Activated naive CD4-positive, alpha-beta T cell treated with anti-CD3 and anti-CD28 coated beads, Interleukin-2, amount 10 ng/mL, durations not matched to agents 7 days and 5 days (primary cell): ENCODE measurements around the gene EVX1.

Experiments used
- CTCF ChIA-PET: fragments of 350-600 bp; sonication (Branson Sonifier 250); formaldehyde crosslinking; loops from one replicate; lab custom pipeline; 2021; ENCODE audit warnings: antibody characterized with exemption; lab: Charles Lee
- DNase-seq: peaks from one replicate; pipeline ENCODE4 v3.0.0-alpha.2; 2020
- H3K27ac Mint-ChIP-seq: one replicate; pipeline ENCODE4 v1.8.0; 2021; ENCODE audit warnings: mild to moderate bottlenecking, moderate library complexity, mixed read lengths
- H3K27me3 Mint-ChIP-seq: one replicate; pipeline ENCODE4 v1.8.0; 2021; ENCODE audit warnings: mild to moderate bottlenecking, mixed read lengths
- H3K36me3 Mint-ChIP-seq: one replicate; pipeline ENCODE4 v1.8.0; 2021; ENCODE audit warnings: mixed read lengths
- H3K4me1 Mint-ChIP-seq: one replicate; pipeline ENCODE4 v1.8.0; 2021; ENCODE audit warnings: mixed read lengths
- H3K4me3 Mint-ChIP-seq: one replicate; pipeline ENCODE4 v1.8.0; 2021; ENCODE audit warnings: mild to moderate bottlenecking, moderate library complexity, mixed read lengths
- H3K9me3 Mint-ChIP-seq: one replicate; pipeline ENCODE4 v1.8.0; 2021; ENCODE audit warnings: mixed read lengths

EVX1 gene

DNA sequence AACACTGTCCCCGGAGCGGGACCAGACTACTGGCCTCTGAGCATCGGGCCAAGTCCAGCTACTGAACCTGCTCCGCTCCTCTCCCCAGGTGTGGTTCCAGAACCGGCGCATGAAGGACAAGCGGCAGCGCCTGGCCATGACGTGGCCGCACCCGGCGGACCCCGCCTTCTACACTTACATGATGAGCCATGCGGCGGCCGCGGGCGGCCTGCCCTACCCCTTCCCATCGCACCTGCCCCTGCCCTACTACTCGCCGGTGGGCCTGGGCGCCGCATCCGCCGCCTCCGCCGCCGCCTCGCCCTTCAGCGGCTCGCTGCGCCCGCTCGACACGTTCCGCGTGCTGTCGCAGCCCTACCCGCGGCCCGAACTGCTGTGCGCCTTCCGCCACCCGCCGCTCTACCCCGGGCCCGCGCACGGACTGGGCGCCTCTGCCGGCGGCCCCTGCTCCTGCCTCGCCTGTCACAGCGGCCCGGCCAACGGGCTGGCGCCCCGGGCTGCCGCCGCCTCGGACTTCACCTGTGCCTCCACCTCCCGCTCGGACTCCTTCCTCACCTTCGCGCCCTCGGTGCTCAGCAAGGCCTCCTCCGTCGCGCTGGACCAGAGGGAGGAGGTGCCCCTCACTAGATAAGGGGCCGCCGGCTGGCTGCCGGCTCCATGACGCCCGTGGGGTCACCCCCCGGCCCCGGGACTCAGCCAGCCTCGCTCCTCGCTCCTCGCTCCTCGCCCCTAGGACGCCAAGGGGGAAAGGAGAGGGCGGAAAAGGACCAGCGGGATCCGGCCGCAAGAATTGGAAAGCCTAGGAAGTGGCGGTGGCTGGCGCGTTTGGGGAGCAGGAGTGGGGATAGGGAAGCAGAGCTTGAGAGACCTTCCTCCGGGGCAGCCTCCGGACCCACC is 3.4 kb downstream of the EVX1 start:
- no peak for DNase-seq
- no peaks in the 10 kb centered on the region for H3K9me3 Mint-ChIP-seq
- peaks cover 1% of the 10 kb centered on the region for H3K36me3 Mint-ChIP-seq
- peaks cover 3% of the 10 kb centered on the region for H3K4me1 Mint-ChIP-seq
- CTCF ChIA-PET: interaction anchor here (1.9 kb wide), 1 partner anchor 42 kb away, joined by 5 read pairs; no protein-coding TSS in a partner anchor
- H3K27ac Mint-ChIP-seq: no peak overlapping the region
- H3K4me3 Mint-ChIP-seq: no peak overlapping the region
- H3K27me3 Mint-ChIP-seq: peaks cover 100% of the 10 kb centered on the region

DNA sequence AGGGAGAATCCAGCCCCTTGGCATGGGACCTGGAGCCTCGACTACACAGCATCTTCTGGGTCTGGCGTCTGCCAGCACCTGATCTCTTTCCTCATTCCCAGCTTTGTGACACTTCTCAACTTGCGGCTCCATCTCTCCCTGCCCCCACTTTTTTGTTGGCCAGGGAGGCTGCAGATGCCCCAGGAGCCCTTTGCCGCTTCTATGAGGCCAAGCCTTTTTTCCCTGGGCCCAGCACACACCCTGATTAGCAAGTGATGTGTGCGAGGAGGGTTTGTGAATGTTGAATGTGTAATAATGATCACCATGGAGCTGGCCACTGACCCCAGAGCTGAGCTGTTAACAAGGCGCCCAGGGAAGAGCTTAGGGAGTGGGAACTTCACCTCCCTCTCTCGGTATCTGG is 4.4 kb downstream of the EVX1 start:
- peaks cover 100% of the 10 kb centered on the region for H3K27me3 Mint-ChIP-seq
- CTCF ChIA-PET: interaction anchor here (1.9 kb wide), 1 partner anchor 43 kb away, joined by 5 read pairs; no protein-coding TSS in a partner anchor
- DNase-seq: no peak
- peaks cover 5% of the 10 kb centered on the region for H3K4me1 Mint-ChIP-seq
- no peaks in the 10 kb centered on the region for H3K9me3 Mint-ChIP-seq
- H3K27ac Mint-ChIP-seq: no peak overlapping the region
- no peak overlapping the region for H3K4me3 Mint-ChIP-seq
- H3K36me3 Mint-ChIP-seq: peaks cover 4% of the 10 kb centered on the region

DNA sequence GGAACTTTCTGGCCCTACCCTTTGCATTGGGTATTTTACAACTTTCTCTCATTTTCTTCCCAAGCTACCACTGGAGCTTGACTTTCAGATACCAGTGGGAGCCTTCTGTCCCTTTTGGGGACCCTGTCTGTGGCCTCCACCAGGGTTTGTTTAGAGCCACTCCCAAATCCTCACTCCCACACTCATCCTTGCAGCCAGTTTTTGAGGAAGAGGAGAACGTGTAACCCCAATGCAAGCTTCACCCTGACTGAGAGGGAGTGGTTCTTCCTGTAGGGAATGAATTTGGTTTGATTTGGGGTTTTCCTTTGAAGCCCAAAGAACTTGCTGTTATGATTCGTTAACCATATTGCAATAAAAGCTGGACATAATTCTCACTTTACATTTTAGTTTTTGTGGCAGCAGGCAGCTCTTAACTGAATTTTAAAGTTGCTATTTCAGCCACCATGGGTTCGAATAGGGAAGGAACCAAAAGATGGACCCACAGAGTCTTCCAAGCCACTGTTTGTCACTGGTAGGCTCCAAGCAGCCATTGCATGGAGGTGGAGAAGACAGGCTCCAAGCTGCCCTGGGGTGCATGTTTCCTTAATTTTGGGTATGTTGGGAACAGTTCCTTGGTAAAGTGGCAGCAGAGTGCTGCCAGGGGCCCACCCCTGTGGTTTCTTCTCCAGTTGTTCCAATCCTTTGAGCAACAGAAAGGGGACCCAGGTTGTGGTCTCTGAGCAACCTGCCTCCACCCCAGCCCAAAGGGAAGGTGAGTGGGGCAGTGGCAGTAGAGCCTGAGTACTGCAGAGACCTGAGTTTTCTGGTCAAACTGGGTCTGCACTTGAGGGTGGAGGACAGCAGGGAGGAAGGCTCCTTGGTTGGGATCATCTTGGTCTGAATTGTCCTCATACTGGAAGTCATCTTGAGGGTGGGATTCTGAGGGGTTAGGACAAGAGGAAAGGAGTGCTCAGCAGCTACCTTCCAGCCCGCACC is 5.1 kb downstream of the EVX1 start:
- no peaks in the 10 kb centered on the region for H3K9me3 Mint-ChIP-seq
- CTCF ChIA-PET: interaction anchor here (0.8 to 1.9 kb wide), 2 partner anchors 43 to 304 kb away, joined by 3 to 5 read pairs; no protein-coding TSS in a partner anchor
- no peak overlapping the region for H3K27ac Mint-ChIP-seq
- peaks cover 4% of the 10 kb centered on the region for H3K36me3 Mint-ChIP-seq
- peaks cover 2% of the 10 kb centered on the region for H3K4me1 Mint-ChIP-seq
- peaks cover 100% of the 10 kb centered on the region for H3K27me3 Mint-ChIP-seq
- no peak overlapping the region for H3K4me3 Mint-ChIP-seq
- no peak for DNase-seq

DNA sequence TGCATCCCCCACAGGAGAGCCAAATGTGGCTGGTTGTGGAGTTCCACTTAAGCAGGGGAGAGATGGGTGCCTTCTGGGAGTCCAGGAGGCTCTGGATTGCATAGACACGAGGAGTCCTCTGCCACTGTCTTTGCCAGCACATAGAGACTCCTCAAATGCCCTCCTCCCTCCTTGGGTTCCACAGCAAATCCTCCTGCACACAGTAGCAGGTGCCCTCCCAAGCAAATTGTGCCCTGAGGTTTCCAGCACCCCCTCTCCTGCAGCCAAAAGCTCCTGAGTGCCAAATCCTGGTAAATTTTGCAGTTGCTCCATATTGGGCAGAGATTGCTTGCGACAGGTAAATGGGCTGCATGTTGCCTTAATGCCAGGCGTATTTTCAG is 5.8 kb downstream of the EVX1 start:
- H3K27me3 Mint-ChIP-seq: peaks cover 100% of the 10 kb centered on the region
- no peaks in the 10 kb centered on the region for H3K9me3 Mint-ChIP-seq
- H3K27ac Mint-ChIP-seq: no peak overlapping the region
- H3K36me3 Mint-ChIP-seq: peaks cover 4% of the 10 kb centered on the region
- DNase-seq: no peak
- H3K4me3 Mint-ChIP-seq: no peak overlapping the region
- CTCF ChIA-PET: no interaction called here
- peaks cover 2% of the 10 kb centered on the region for H3K4me1 Mint-ChIP-seq

DNA sequence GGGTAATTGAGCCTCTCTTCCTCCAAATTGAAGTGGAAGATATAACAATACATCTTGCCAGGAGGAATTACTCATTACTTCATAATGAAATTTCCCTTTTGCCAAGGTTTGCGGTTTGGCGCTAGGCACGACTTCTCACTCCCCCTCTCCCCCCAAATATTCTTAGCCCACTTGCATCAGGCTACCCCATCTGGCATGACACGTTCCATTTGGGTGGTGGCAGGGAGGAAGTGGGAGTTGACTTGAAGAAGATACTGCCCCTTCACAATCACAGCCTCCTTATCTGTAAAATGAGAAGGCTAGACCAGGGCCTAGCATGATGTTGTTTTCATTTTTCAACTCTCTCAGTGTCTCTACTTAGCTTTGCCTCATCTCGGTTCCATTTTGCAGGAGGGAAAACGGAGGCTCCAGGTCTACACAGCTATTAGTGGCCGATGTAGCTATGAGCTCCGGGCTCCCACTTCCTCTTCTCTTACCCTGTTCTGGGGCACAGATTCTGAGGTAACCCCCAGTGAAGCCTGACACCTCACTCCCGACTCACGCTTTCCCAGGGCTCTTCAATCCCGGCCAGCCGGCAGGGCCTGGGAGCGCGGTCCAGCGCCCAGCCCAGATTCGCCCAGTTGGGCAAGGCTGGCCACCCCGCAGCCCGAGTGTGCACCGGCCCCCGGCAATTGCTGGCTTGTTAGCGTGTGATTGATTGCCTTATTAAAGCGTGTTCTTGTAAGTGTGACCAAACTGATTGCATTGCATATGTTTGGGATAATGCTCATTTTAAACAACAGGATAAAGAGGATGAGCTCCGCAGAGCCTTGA is 6.5 kb downstream of the EVX1 start:
- no peaks in the 10 kb centered on the region for H3K9me3 Mint-ChIP-seq
- H3K36me3 Mint-ChIP-seq: peaks cover 4% of the 10 kb centered on the region
- H3K4me1 Mint-ChIP-seq: peaks cover 2% of the 10 kb centered on the region
- no peak for DNase-seq
- H3K27ac Mint-ChIP-seq: no peak overlapping the region
- peaks cover 100% of the 10 kb centered on the region for H3K27me3 Mint-ChIP-seq
- CTCF ChIA-PET: no interaction called here
- H3K4me3 Mint-ChIP-seq: no peak overlapping the region

DNA sequence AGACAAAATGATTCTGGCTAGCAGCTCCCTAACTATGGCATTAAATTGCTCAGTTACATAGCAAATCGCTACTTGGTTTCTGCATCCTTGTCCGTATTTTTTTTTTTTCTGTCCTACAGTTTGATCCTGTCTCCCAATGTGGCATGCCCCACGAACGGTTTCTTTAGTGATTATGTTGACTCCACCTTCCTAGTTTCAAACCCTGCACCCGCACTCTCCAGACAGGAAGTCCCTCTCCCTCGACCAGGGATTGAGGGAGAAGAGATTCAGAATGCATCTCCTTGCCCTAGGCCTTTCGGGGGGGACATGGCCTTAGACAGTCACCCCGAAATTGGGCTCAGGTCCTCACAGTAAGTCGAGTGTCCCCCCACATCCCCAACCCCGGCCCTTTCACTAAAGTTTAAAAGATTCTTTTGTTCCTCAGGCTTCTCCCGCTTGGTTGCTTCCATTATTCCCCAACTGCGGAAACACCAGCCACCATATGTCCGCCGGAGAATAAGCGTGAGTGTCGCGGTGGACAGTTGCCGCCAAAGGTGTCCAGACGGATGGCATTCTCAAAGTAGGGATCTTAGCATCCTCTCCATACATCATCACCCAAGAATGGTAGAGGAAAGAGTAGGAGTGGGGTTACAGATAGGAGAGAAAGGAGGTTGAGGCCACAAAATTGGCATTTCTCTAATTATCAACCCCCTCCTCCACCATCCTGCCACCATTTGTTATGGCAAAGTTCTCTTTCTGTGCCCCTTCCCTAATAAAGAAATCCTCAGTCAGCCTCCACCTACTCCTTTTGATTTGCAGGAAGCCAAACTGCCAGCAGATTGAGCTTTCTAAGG is 7.3 kb downstream of the EVX1 start:
- H3K36me3 Mint-ChIP-seq: peaks cover 4% of the 10 kb centered on the region
- H3K9me3 Mint-ChIP-seq: no peaks in the 10 kb centered on the region
- no peak overlapping the region for H3K4me3 Mint-ChIP-seq
- peaks cover 100% of the 10 kb centered on the region for H3K27me3 Mint-ChIP-seq
- CTCF ChIA-PET: interaction anchor here (0.7 kb wide), 1 partner anchor 391 kb away, joined by 3 read pairs; no protein-coding TSS in a partner anchor
- H3K27ac Mint-ChIP-seq: no peak overlapping the region
- peaks cover 2% of the 10 kb centered on the region for H3K4me1 Mint-ChIP-seq
- no peak for DNase-seq

DNA sequence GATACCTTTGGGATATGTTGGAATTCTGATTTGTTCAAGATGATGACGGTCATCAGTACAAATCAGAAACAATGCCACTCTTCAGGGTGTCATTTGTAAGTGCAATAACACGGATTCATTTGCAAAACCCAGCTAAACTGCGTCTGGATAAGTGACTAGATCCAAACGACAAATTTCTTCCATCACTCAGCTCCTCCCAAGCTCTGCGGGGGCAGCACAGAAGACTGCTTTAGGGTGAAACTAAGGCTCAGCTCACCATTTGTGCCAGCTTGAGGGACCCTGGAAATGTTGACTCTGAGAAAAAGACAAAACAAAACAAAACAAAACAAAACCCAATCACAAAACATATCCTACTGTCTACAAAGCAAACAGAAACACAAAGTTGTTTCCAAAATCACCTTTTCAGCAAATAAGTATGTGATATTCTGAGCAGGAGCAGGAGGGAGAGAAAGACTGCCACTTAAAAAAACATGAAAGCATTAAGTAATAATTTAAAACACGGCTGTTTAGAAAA is 8.0 kb downstream of the EVX1 start:
- no peak for DNase-seq
- Mint-ChIP-seq H3K27ac (no peak overlapping the region), H3K36me3 (peaks cover 4% of the 10 kb centered on the region), H3K4me1 (peaks cover 2% of the 10 kb centered on the region), H3K27me3 (peaks cover 93% of the 10 kb centered on the region), H3K4me3 (no peak overlapping the region), H3K9me3 (no peaks in the 10 kb centered on the region)
- CTCF ChIA-PET: interaction anchor here (0.7 kb wide), 1 partner anchor 392 kb away, joined by 3 read pairs; no protein-coding TSS in a partner anchor

DNA sequence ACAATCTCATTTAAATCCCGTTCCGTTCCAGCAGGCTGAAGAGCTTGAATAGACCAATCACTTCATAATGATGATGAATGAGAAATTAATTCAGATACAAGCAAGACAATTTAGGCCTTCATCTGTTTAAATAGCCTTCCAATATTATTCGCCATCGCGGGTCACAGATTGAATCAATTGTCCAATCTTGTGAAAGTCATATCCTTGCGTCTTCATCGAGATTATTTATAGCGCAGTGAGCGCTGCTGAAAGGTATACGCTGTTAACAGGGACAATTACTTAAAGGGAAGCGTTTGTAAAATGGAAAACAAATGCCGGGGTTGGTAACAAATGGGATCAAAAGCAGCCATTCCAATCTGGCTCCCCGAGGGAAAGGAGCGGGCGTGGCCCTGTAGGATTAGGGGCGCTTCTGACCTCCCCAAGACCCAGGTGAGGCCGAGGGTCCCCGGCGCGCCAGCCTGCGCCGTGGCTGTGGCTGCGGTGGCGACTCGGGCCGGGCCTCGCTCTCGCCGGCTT is 8.6 kb downstream of the EVX1 start:
- Mint-ChIP-seq H3K4me1 (peaks cover 2% of the 10 kb centered on the region), H3K27ac (peak overlapping the region; percentile 76), H3K9me3 (no peaks in the 10 kb centered on the region), H3K27me3 (peaks cover 87% of the 10 kb centered on the region), H3K36me3 (peaks cover 4% of the 10 kb centered on the region), H3K4me3 (no peak overlapping the region)
- no peak for DNase-seq
- CTCF ChIA-PET: interaction anchor here (0.7 kb wide), 1 partner anchor 392 kb away, joined by 3 read pairs; no protein-coding TSS in a partner anchor

DNA sequence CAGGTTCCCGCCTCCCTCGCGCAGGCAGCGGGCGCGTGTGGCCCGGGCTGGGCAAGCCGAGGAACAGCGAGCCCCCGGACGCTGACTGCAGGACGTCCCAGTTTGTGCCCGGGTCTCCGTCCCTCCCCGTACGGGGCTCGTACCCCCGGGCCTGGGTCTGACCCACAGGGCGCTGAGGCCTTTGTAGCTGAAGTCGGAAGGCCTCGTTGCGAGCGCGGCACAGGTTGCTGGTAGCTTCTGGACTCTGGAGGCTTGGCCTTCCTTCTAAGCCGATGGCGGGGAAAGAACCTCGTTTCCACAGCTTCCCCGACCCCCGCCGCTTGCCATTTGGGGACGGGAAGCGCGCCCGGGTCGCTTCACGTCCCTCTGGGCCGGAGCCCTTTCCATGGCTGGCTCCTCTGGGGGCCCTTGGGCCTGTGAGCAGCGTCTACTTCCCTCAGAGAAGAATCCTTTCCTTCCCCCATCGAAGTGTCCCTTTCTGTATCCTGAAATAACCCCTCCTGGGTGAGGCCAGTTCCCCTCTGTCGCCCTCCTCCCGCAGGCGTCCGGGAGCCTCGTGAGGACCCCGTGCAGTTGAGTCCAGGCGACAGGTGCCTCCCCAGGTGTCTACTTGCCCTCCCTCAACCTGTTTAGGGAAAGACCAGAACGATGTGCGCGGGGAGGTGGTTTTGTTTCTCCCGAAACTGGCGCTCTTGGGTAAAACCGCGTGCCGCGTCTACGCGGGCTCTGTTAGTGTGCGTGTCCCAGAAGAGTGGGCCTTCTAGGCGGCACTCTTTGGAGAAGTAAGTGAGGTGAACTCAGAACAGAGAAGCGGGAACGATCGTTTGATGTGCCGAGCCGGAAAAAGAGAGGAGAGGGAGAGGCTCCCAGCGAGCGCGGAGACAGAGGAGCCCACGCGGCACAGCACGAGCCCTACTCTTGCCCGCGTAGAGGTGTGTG is 9.3 kb downstream of the EVX1 start:
- H3K4me3 Mint-ChIP-seq: no peak overlapping the region

DNA sequence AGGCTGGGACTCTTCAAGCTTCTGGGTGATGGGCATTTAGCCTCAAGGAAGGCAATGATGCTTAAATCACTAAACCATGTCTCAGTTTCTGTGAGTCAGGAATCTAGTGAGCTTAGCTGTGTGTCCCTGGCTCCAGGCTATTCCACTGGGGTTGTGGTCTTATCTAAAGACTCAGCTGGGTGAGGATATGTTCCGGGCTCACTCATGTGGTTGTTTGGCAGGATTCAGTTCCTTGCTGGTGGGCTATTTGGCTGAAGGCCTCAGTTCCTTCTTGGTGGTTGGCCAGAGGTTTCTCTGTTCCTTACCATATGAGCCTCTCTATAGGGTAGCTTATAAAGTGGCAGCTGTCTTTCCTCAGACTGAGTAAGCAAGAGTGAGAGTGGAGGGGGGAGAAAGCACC is 12.0 kb downstream of the EVX1 start:
- CTCF ChIA-PET: interaction anchor here (1.0 to 1.6 kb wide), 3 partner anchors 45 to 94 kb away, joined by 3 read pairs; no protein-coding TSS in a partner anchor
- no peak overlapping the region for H3K4me3 Mint-ChIP-seq
- H3K9me3 Mint-ChIP-seq: no peaks in the 10 kb centered on the region
- peaks cover 2% of the 10 kb centered on the region for H3K4me1 Mint-ChIP-seq
- peaks cover 64% of the 10 kb centered on the region for H3K27me3 Mint-ChIP-seq
- peaks cover 4% of the 10 kb centered on the region for H3K36me3 Mint-ChIP-seq
- no peak overlapping the region for H3K27ac Mint-ChIP-seq
- no peak for DNase-seq

More for the DNA sequence above, 9.3 kb downstream of the EVX1 start:
- CTCF ChIA-PET: no interaction called here
- no peak for DNase-seq
- Mint-ChIP-seq H3K4me1 (peaks cover 2% of the 10 kb centered on the region), H3K9me3 (no peaks in the 10 kb centered on the region), H3K27me3 (peaks cover 87% of the 10 kb centered on the region), H3K36me3 (peaks cover 4% of the 10 kb centered on the region), H3K27ac (no peak overlapping the region)

DNA sequence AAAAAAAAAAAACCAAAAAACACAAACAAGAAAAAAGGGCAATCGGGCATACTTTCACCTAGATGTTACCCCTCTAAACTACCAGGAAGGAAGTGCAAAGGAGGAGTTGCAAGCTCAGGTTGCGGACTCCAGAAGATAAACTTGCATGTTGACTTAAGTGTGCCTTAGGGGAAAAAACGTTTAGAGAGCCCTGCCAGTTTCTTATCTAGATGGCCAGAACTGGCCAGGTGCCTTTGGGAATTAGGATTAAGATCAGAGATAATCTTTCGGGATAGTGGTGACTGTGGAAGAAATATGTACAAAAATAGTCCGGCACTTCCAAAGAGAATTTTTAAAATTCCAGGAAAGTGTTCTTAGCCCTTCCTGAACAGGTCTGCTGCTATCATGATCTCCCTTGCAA is 17.6 kb downstream of the EVX1 start:
- peaks cover 18% of the 10 kb centered on the region for H3K27me3 Mint-ChIP-seq
- H3K4me1 Mint-ChIP-seq: no peaks in the 10 kb centered on the region
- no peaks in the 10 kb centered on the region for H3K9me3 Mint-ChIP-seq
- CTCF ChIA-PET: no interaction called here
- no peak overlapping the region for H3K27ac Mint-ChIP-seq
- H3K36me3 Mint-ChIP-seq: no peaks in the 10 kb centered on the region
- no peak for DNase-seq
- no peak overlapping the region for H3K4me3 Mint-ChIP-seq

DNA sequence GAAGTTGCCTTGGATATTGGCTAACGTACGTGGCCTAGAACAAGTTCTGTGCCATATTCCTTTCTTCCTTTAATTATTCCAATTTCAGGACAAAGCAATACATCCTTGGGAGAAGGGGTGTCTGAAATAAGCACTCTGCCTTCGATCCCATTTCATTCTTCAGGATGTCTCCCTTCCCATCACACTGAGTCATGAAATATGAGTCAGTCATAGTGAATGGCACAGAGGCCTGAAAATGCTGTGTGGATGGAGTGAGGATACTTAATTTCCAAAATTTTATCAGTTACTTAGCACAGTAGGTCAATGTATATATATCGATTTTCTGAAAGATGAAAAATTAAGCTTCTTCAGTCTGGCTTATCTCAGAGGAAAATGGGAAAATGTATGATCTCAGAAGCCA is 19.5 kb downstream of the EVX1 start:
- CTCF ChIA-PET: no interaction called here
- no peaks in the 10 kb centered on the region for H3K4me1 Mint-ChIP-seq
- no peak overlapping the region for H3K4me3 Mint-ChIP-seq

More for the DNA sequence above, 19.5 kb downstream of the EVX1 start:
- Mint-ChIP-seq H3K27ac (no peak overlapping the region), H3K9me3 (no peaks in the 10 kb centered on the region), H3K36me3 (no peaks in the 10 kb centered on the region), H3K27me3 (peaks cover 9% of the 10 kb centered on the region)
- no peak for DNase-seq
